Left cardiac atrium (tissue), 4 donors: ENCODE measurements around the gene PRRX1. TPM values are rescaled to one million over a fixed set of nuclear protein-coding genes. Genes with fewer than 3 reads are reported as not detected.
A peak's percentile ranks its signal among the peaks of the same experiment; 100 is the strongest.

Experiments used
- ATAC-seq, 2 donors: fragments of 200-7000 bp; cut with Tn5 transposase; one replicate each; pipeline ENCODE4 v1.9.1; 2020; ENCODE audit warnings: mild to moderate bottlenecking in 2 of 2, moderate library complexity in 2 of 2
- DNase-seq: peaks from one replicate; pipeline ENCODE4 v3.0.0-alpha.2; 2020
- intact Hi-C, 2 donors: fragments of 100-400 bp; cut with DNase I; formaldehyde crosslinking; loops; one replicate each; pipeline versions ENCODE4 v1.14.1 to v1.15.1; 2022 to 2023
- total RNA-seq, 2 donors: library from RNA; stranded (reverse); fragmentation: NEBNext Ultra II Directional; extraction: Animal tissue kit (Norgen Biotek cat#: 25700); gene quantifications; one replicate each; pipeline ENCODE4 v1.2.1, GENCODE V29; 2021
- donor health status: DM: no; HTN: yes; CAD: no.
- donor health status: DM: no; HTN: yes; CAD: no; lungs with severe emphysema.
- donor health status: DM: yes; HTN: yes; CAD: no.
- donor health status: Dilated cardiomyopathy.

Gene PRRX1
- total RNA-seq, 2 donors from 2014 or later = 31.4 to 38.6 TPM

GRCh38 chr1:170734412-170735175 is 70.7 kb downstream of the PRRX1 start:
- intact Hi-C loops = loop anchor here in 1 of 2 donors (2.0 to 5.0 kb wide), 2 partner anchors 30 to 37 kb away; no protein-coding TSS in a partner anchor
- no peak for DNase-seq
- peak in 1 of 2 donors; percentile 22 for ATAC-seq

DNA sequence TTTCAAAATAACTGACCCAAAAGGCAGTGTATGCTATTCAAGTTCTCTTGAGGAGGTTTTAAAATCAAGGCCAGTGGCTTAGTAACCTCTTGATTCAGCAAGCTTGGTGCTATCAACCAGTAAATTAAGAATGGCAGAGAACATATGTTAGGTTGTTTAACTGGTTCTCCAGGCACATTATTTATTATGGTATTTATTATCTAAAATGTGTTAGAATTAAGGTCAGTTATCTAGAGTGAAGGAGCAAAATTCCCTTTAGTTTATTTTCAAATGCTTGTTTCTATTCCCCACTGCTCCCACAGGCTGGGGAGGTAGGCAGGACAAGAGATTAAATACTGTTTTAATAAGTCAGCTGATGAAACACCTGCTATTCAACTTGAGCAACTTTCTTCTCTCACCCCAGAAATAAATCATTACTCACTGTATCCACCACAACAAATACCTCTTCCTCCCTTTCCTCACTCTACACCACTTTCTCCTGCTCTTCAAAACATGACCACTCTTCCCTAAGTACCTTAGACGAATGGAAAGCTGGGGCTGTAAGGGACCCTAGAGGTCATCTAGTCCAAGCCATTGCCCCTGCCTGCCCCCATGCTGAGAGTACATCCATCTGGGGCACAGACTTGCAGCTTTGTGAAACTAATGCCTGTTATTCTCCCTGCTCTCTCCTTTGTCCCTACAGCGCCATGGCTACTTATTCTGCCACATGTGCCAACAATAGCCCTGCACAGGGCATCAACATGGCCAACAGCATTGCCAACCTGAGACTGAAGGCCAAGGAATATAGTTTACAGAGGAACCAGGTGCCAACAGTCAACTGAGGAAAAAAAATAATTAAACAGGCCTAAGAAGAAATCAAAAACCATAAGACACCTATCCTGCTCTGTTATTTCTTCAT is 71.7 kb downstream of the PRRX1 start:
- peak; percentile 27 to 60 for ATAC-seq
- no peak for DNase-seq
- intact Hi-C loops = loop anchor here in 1 of 2 donors (2.0 kb wide), 1 partner anchor 29 kb away; no protein-coding TSS in a partner anchor

GRCh38 chr1:170739803-170740202 is 75.9 kb downstream of the PRRX1 start:
- DNase-seq = no peak
- intact Hi-C loops = no loop called here
- ATAC-seq = no peak

DNA sequence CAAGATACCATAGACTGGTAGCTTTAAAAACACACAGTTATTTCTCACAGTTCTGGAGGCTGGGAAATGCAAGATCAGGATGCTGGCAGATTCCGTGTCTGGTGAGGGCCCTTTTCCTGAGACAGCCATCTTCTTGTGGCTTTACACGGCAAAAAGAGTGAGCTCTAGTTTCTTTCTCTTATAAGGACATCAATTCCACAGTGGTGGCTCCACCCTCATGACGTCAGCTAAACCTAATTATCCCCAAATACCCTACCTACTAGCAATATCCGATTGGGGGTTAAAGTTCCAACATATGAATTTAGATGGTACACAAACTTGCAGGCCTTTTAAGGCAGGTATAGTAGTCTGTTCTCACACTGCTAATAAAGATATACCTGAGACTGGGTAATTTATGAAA is 77.7 kb downstream of the PRRX1 start:
- ATAC-seq (no peak), DNase-seq (no peak)
- intact Hi-C loops = no loop called here

GRCh38 chr1:170742600-170742999 is 78.7 kb downstream of the PRRX1 start:
- intact Hi-C loops = no loop called here
- no peak for DNase-seq
- ATAC-seq = no peak

- ATAC-seq (no peak), DNase-seq (no peak)
- intact Hi-C loops = no loop called here
Measured at GRCh38 chr1:170743083-170743482, 79.2 kb downstream of the PRRX1 start.

- intact Hi-C loops = no loop called here
- DNase-seq = no peak
- ATAC-seq = no peak
Measured at GRCh38 chr1:170749549-170749948, 85.6 kb downstream of the PRRX1 start.

DNA sequence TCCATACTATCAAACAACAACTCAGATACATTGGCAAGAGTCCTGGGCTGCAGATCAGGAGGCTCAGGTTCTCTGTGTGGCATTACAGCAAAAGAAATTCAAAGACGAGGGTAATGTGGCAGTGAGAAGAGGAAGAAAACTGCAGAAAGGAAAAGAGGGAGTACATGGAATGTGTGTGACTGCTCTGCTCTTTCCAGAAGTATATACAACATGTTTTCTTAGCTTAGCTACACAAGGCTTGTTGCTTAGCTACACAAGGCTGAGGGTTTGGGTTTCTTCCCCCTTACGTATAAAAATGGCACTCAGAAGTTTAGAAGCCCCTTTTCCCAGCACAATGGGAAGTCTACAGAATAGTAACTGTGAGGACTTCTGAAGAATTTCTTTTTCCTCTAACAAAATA is 86.0 kb downstream of the PRRX1 start:
- no peak for DNase-seq
- no peak for ATAC-seq
- intact Hi-C loops = no loop called here

GRCh38 chr1:170755795-170756194 is 91.9 kb downstream of the PRRX1 start:
- DNase-seq = no peak
- intact Hi-C loops = no loop called here
- ATAC-seq = no peak

DNA sequence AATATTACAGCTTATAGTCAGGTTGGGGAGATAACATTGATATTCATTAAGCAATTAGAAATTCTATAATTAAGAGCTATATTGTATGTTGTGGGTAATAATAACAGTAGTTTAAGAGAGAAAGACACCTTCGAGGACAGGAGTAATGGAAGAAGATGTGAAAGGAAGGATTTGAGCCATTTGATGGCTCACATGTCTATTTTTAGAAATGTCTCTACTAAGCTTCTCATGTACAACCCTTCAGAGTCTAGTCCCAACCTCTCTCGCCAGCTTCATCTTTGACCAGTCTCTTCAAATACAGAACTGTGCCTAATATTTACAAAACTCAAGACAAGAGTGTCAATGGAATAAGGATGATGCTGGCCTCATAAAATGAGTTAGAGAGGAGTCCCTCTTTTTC is 95.1 kb downstream of the PRRX1 start:
- ATAC-seq = no peak
- DNase-seq = no peak
- intact Hi-C loops = no loop called here

DNA sequence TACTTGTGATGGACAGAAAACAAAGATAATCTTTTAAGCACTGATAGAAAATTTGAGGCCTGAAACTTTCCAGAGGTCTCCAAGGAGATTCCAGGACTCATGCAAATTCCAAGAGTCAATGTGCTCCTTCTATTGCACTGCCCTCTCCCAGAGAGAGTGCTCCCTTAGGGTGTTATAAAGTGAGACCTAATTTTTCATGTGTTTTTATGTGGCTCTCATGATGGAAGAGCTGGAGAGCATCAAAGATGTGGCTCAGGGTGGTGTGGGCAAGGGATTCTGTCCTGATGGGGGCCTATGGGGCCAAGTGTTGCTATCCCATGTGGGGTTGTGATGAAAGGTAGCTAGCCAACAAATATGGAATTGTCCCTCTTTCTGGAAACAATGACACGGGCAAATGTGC is 101.3 kb downstream of the PRRX1 start:
- ATAC-seq (no peak), DNase-seq (no peak)
- intact Hi-C loops = loop anchor here in 1 of 2 donors (2.0 to 10.0 kb wide), 3 partner anchors 30 to 750 kb away; no protein-coding TSS in a partner anchor

- ATAC-seq (peak; percentile 45 to 79), DNase-seq (no peak)
- intact Hi-C loops = loop anchor here in 1 of 2 donors (2.0 to 10.0 kb wide), 3 partner anchors 31 to 751 kb away; no protein-coding TSS in a partner anchor
Measured at GRCh38 chr1:170765712-170766330, 101.9 kb downstream of the PRRX1 start.

GRCh38 chr1:170768929-170769328 is 105.0 kb downstream of the PRRX1 start:
- intact Hi-C loops = loop anchor here in 1 of 2 donors (5.0 to 10.0 kb wide), 2 partner anchors 97 to 754 kb away; no protein-coding TSS in a partner anchor
- ATAC-seq (no peak), DNase-seq (no peak)

- no peak for ATAC-seq
- no peak for DNase-seq
- intact Hi-C loops = loop anchor here in 1 of 2 donors (5.0 to 10.0 kb wide), 3 partner anchors 97 to 835 kb away; no protein-coding TSS in a partner anchor
Measured at GRCh38 chr1:170769691-170770090, 105.8 kb downstream of the PRRX1 start.

DNA sequence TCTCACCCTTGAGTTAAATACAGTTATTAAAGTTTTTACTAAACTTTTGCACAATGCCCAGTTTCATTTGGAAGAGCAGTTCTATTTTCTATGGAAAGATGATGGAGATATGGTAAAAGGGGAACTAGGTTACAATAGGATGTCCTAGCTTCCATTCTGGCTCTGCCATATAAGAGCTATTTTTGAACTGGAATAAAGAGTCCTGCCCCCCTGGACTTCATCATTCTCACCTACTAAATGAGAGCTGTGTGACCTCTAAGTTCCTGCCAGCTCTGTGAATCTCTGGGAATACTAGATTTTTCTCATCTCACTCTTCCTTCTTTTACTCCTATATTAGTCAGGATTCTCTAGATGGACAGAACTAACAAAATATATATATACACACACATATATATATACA is 106.3 kb downstream of the PRRX1 start:
- DNase-seq (no peak), ATAC-seq (peak; percentile 65 to 79)
- intact Hi-C loops = loop anchor here in 1 of 2 donors (10.0 kb wide), 1 partner anchor 835 kb away; no protein-coding TSS in a partner anchor

DNA sequence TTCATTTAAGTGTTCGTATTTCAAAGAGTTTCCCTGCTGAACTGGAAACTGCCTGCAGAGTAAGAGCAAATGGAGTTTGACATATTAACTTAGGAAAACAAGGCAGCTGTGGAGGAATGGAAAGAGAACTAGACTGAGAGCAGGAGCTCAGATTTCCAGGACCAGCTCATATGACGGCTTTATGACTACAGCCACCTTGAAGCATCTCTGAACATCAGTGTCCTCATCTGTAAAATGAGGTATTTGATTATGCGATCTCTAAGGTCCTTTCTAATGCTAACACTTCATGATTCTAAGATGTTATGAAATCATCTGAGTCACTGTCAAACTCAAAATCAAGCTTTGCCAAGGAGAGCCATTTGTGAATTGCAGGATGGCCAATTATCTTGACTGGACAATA is 112.3 kb downstream of the PRRX1 start:
- DNase-seq = no peak
- intact Hi-C loops = loop anchor here in 1 of 2 donors (10.0 kb wide), 1 partner anchor 841 kb away; no protein-coding TSS in a partner anchor

GRCh38 chr1:170776777-170777176 is 112.8 kb downstream of the PRRX1 start:
- intact Hi-C loops = loop anchor here in 1 of 2 donors (10.0 kb wide), 1 partner anchor 842 kb away; no protein-coding TSS in a partner anchor
- DNase-seq = no peak
- peak; percentile 36 to 50 for ATAC-seq

More for the DNA sequence above, 112.3 kb downstream of the PRRX1 start:
- no peak for ATAC-seq
